Kidney (tissue), 14 donors: ENCODE results near the gene MSLN. TPM values are rescaled to one million over a fixed set of nuclear protein-coding genes. Genes with fewer than 3 reads are reported as not detected.

Experiments
- DNase-seq, 5 donors: peaks; one replicate each; pipeline ENCODE4 v3.0.0-alpha.2; 2013 to 2020
- FAIRE-seq: peaks from 2 replicates; lab custom pipeline; 2012; peaks lifted over from hg19 to GRCh38; lab: Jason Lieb, UNC
- H3K27ac ChIP-seq, 2 donors: one replicate each; pipeline ENCODE4 v1.7.0; 2013; ENCODE audit warnings: low read depth in 2 of 2, low read length in 2 of 2, inconsistent platforms in 1 of 2
- H3K27me3 ChIP-seq: one replicate; pipeline ENCODE4 v1.7.1; 2013; ENCODE audit warnings: low read length, inconsistent platforms; ENCODE audit not compliant: control insufficient read depth, insufficient read depth
- H3K36me3 ChIP-seq, 3 donors: one replicate each; pipeline versions ENCODE4 v1.7.0 to v1.7.1; 2013; ENCODE audit warnings: low read length in 3 of 3, control low read depth in 1 of 3, inconsistent platforms in 1 of 3; ENCODE audit not compliant: insufficient read depth in 3 of 3, control insufficient read depth in 2 of 3
- H3K4me1 ChIP-seq, 3 donors: one replicate each; pipeline versions ENCODE4 v1.7.0 to v1.7.1; 2013; ENCODE audit warnings: low read length in 3 of 3, inconsistent platforms in 1 of 3, low read depth in 1 of 3; ENCODE audit not compliant: control insufficient read depth in 2 of 3, insufficient read depth in 2 of 3
- H3K4me3 ChIP-seq, 3 donors: one replicate each; pipeline versions ENCODE4 v1.7.0 to v1.8.1; 2013; ENCODE audit warnings: low read length in 3 of 3, control low read depth in 1 of 3, inconsistent platforms in 1 of 3
- H3K9ac ChIP-seq, 3 donors: one replicate each; pipeline versions ENCODE4 v1.7.0 to v1.7.1; 2013; ENCODE audit warnings: low read length in 3 of 3, control low read depth in 1 of 3, inconsistent platforms in 1 of 3
- H3K9me3 ChIP-seq, 3 donors: one replicate each; pipeline versions ENCODE4 v1.7.0 to v1.7.1; 2013; ENCODE audit warnings: low read length in 3 of 3, control low read depth in 1 of 3, inconsistent platforms in 1 of 3; ENCODE audit not compliant: control insufficient read depth in 2 of 3, insufficient read depth in 1 of 3
- CTCF ChIP-seq: IDR thresholded peaks from 3 replicates; pipeline ENCODE4 v1.5.1; 2012; ENCODE audit warnings: mild to moderate bottlenecking, moderate library complexity, borderline replicate concordance; ENCODE audit not compliant: insufficient read depth; ENCODE audit errors: extremely low read depth
- intact Hi-C: fragments of 100-400 bp; cut with DNase I; formaldehyde crosslinking; loops from one replicate; pipeline ENCODE4 v1.11.1; 2022
- polyA plus RNA-seq: library from polyadenylated mRNA; stranded (reverse); fragments of 350-450 nt; fragmentation: Illumina TruSeq; extraction: RNeasy Lipid Tissue Mini Kit (QIAGEN cat#74804); gene quantifications from one replicate; pipeline ENCODE4 v1.2.3, GENCODE V29; 2014; ENCODE audit warnings: low read depth, low replicate concordance; ENCODE audit not compliant: insufficient read depth
- total RNA-seq: library from RNA; stranded (reverse); fragmentation: NEBNext Ultra II Directional; extraction: Animal tissue kit (Norgen Biotek cat#: 25700); gene quantifications from one replicate; pipeline ENCODE4 v1.2.1, GENCODE V29; 2021
- donor health status: control.
- donor health status: control.
- donor health status: control.
- donor health status: control.
- donor health status: control.
- donor health status: DM: yes; HTN: yes; CAD: no.
- donor health status: Normal renal cell carcinoma (clear cell type).

The MSLN gene
- total and polyA plus RNA-seq, 2 donors from 2014 or later, result 3.7 to 19.4 TPM

GRCh38 chr16:761625-762513 lies 1.3 kb downstream of the MSLN start:
- DNase-seq (peak in 2 of 5 donors; percentile 56 to 70), FAIRE-seq (no peak)
- no peaks in the 10 kb centered on the region for H3K4me1 ChIP-seq
- no peaks in the 10 kb centered on the region for H3K27me3 ChIP-seq
- TF ChIP-seq CTCF, result no peak
- H3K9me3 ChIP-seq, result no peaks in the 10 kb centered on the region
- intact Hi-C loops, result no loop called here
- H3K27ac ChIP-seq, result no peak overlapping the region
- no peak overlapping the region for H3K4me3 ChIP-seq
- no peaks in the 10 kb centered on the region for H3K36me3 ChIP-seq
- no peak overlapping the region for H3K9ac ChIP-seq

GRCh38 chr16:762595-763268 lies 2.2 kb downstream of the MSLN start:
- FAIRE-seq, result no peak
- Histone ChIP-seq H3K9me3 (no peaks in the 10 kb centered on the region), H3K36me3 (no peaks in the 10 kb centered on the region), H3K4me1 (no peaks in the 10 kb centered on the region), H3K9ac (no peak overlapping the region), H3K27me3 (no peaks in the 10 kb centered on the region), H3K27ac (no peak overlapping the region), H3K4me3 (no peak overlapping the region)
- intact Hi-C loops, result no loop called here
- no peak for TF ChIP-seq CTCF
- DNase-seq, result peak in 2 of 5 donors; percentile 42 to 66

- H3K4me3 ChIP-seq, result no peak overlapping the region
- H3K9me3 ChIP-seq, result no peaks in the 10 kb centered on the region
- no peaks in the 10 kb centered on the region for H3K27me3 ChIP-seq
- peak in 1 of 5 donors; percentile 51 for DNase-seq
- intact Hi-C loops, result no loop called here
- no peak for TF ChIP-seq CTCF
- H3K27ac ChIP-seq, result no peak overlapping the region
- H3K36me3 ChIP-seq, result no peaks in the 10 kb centered on the region
- no peak for FAIRE-seq
- H3K9ac ChIP-seq, result no peak overlapping the region
- no peaks in the 10 kb centered on the region for H3K4me1 ChIP-seq
These were observed 3.0 kb downstream of the MSLN start for GRCh38 chr16:763369-764183.
